NT2/D1 (cell line): ENCODE data around the gene KATNAL1.

Experiments
- SUZ12 ChIP-seq: IDR thresholded peaks from 2 replicates; pipeline ENCODE4 v1.6.1; 2011; ENCODE audit not compliant: insufficient read length, insufficient read depth; ENCODE audit errors: extremely low read depth
- YY1 ChIP-seq: IDR thresholded peaks from 2 replicates; pipeline ENCODE4 v1.6.1; 2011; ENCODE audit not compliant: insufficient read length, insufficient read depth

DNA sequence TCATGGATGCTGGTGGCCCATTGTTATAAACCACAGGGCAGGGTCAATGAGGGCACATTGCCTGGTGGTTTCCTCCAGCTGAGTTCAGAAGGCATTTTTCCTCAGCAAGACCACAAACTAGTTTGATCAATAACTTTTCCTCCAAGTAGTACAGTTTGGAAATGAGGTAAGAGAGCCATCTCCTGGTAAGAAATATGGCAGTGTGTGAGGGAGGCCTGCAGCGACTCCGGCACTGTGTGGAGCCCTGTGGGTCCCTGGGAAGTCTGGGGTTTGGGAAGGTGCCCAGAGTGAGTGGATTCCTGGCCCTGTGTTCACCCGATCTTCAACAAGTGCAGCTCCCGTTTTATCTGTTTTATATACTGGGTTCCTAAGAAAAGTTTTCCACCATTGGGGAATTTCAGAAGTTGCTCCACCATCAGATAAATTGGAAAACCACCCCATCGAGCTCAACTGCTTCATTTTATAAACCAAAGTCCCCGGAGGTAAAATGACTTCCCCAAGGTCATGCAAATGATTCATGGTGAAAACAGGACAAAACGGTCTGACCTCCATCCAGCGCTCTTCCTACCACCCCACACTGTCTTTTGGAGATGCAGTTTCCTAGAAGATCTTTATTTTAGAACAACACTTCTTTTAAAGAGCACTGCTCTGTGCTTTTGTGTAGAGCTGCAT, 148.4 kb downstream of the KATNAL1 start:
- no peak for TF ChIP-seq SUZ12
- no peak for TF ChIP-seq YY1
